Pancreas (tissue), 10 donors: ENCODE data around the gene OR7C2. TPM values are rescaled to one million over a fixed set of nuclear protein-coding genes. Genes with fewer than 3 reads are reported as not detected.

Experiments used
- ATAC-seq, 4 donors: fragments of 200-7000 bp; cut with Tn5 transposase; one replicate each; pipeline versions ENCODE4 v1.8.0 to v1.9.1; 2020; ENCODE audit warnings: mild to moderate bottlenecking in 4 of 4, moderate library complexity in 4 of 4
- DNase-seq, 6 donors: peaks; one replicate each; pipeline ENCODE4 v3.0.0-alpha.2; 2020
- FAIRE-seq: peaks from 2 replicates; lab custom pipeline; 2012; peaks lifted over from hg19 to GRCh38; lab: Jason Lieb, UNC
- H3K27ac ChIP-seq, 4 donors: fragments of 200-600 bp; sonication (generic); 1 replicate in 3 of 4; 2 replicates in 1 of 4; pipeline versions ENCODE4 v1.5.0 to v1.8.0; 2020
- H3K27me3 ChIP-seq, 4 donors: fragments of 200-600 bp; one replicate each; pipeline ENCODE4 v1.8.0; 2021
- H3K36me3 ChIP-seq, 3 donors: fragments of 200-600 bp; sonication (generic) in 1 of 3; one replicate each; pipeline versions ENCODE4 v1.5.0 to v1.8.0; 2020 to 2021
- H3K4me1 ChIP-seq, 3 donors: fragments of 200-600 bp; one replicate each; pipeline ENCODE4 v1.8.0; 2021
- H3K4me3 ChIP-seq, 4 donors: fragments of 200-600 bp; sonication (generic) in 2 of 4; one replicate each; pipeline versions ENCODE4 v1.5.0 to v1.8.0; 2020 to 2021
- H3K9me3 ChIP-seq, 4 donors: fragments of 200-600 bp; one replicate each; pipeline ENCODE4 v1.8.0; 2021
- WGBS, 2 donors: extraction: QIAGEN DNeasy Blood & Tissue Kit; methylation state at CpG; one replicate each; pipeline ENCODE4 v1.1.7; 2013; 5-methylcytosine and 5-hydroxymethylcytosine counted together
- intact Hi-C, 3 donors: fragments of 100-400 bp; cut with DNase I; formaldehyde crosslinking; loops; one replicate each; pipeline versions ENCODE4 v1.11.1 to v1.14.2; 2022
- polyA plus RNA-seq, 2 donors: library from polyadenylated mRNA; stranded (reverse); fragments of 200-250 nt; gene quantifications; one replicate each; pipeline ENCODE4 v1.2.3, GENCODE V29; 2013
- total RNA-seq, 6 donors: library from RNA; stranded (reverse); fragmentation: NEBNext Ultra II Directional in 4 of 6; extraction: Animal tissue kit (Norgen Biotek cat#: 25700) in 4 of 6; gene quantifications; one replicate each; pipeline versions ENCODE4 v1.2.1 to v1.2.4, GENCODE V29; 2021 to 2023
- TF ChIP-seq, protein P1 (sequence below), 4 donors: fragments of 200-600 bp; sonication (generic) in 3 of 4; IDR thresholded peaks; one replicate each; pipeline versions ENCODE4 v1.5.0 to v1.8.0; 2021; ENCODE audit warnings: antibody characterized with exemption in 4 of 4
- donor health status: healthy with polysubstance abuse.
- donor health status: DM: no; HTN: no; CAD: no; lungs with moderate emphysema.
- donor health status: DM: no; HTN: no; CAD: no.
- donor health status: control.
- donor health status: control.
- donor health status: Bipolar disorder and iron deficiency.
- donor health status: DM: yes; HTN: yes; CAD: no.
- donor health status: DM: no; HTN: no; CAD: no.
- donor health status: DM: no; HTN: no; CAD: no.
- donor health status: DM: yes; HTN: yes; CAD: no.

OR7C2 gene
- total and polyA plus RNA-seq, 8 donors = not detected

DNA sequence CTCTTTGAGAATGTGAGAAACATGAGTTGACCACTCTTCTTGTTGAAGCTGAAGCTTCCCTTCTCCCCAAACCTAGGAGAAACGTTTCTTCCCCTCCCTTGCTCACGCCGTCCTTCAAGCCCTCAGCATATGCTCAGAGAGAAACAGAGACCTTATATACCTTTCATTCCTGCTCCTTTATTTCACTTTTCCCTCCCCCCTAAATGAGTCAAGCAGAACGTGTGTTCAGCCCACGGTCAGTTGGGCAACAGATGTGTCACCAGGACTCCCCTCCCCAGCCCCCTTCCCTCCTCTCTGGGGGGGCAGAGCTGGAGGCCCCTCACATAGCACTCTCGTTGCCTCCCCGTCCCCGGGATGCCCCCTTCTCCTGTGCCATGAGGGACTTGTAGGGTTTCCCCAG lies 8.6 kb downstream of the OR7C2 start:
- DNase-seq (no peak), FAIRE-seq (no peak), ATAC-seq (no peak)
- no peak overlapping the region for H3K27ac ChIP-seq
- 55 to 68% methylated on average over 8 of the region's 8 CpGs for WGBS, 2 donors
- intact Hi-C loops = no loop called here
- TF ChIP-seq, protein P1, sequence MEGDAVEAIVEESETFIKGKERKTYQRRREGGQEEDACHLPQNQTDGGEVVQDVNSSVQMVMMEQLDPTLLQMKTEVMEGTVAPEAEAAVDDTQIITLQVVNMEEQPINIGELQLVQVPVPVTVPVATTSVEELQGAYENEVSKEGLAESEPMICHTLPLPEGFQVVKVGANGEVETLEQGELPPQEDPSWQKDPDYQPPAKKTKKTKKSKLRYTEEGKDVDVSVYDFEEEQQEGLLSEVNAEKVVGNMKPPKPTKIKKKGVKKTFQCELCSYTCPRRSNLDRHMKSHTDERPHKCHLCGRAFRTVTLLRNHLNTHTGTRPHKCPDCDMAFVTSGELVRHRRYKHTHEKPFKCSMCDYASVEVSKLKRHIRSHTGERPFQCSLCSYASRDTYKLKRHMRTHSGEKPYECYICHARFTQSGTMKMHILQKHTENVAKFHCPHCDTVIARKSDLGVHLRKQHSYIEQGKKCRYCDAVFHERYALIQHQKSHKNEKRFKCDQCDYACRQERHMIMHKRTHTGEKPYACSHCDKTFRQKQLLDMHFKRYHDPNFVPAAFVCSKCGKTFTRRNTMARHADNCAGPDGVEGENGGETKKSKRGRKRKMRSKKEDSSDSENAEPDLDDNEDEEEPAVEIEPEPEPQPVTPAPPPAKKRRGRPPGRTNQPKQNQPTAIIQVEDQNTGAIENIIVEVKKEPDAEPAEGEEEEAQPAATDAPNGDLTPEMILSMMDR (IDR thresholded peaks at IDR 0.05) = no peak
- no peaks in the 10 kb centered on the region for H3K36me3 ChIP-seq
- no peaks in the 10 kb centered on the region for H3K4me1 ChIP-seq
- no peaks in the 10 kb centered on the region for H3K27me3 ChIP-seq
- no peak overlapping the region for H3K4me3 ChIP-seq
- H3K9me3 ChIP-seq = no peaks in the 10 kb centered on the region

DNA sequence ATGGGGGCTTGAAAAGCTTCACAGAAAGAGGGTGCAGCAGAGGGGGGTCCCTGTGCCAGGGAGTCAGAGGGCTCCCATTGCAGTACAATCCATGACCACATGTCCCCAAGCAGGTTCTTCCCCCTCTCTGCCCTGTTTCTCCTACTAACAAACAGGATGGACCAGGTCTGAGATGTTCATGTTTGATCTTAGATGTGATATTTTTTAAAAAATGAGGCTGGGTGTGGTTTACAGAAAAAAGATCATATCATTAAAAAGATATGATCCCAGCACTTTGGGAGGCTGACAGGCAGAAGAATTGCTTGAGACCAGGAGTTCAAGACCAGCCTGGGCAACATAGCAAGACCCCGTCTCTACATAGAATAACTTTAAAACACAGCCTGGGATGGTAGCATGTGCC lies 9.1 kb downstream of the OR7C2 start:
- H3K36me3 ChIP-seq = no peaks in the 10 kb centered on the region
- no peak for ATAC-seq
- H3K27me3 ChIP-seq = no peaks in the 10 kb centered on the region
- no peaks in the 10 kb centered on the region for H3K9me3 ChIP-seq
- intact Hi-C loops = no loop called here
- no peak overlapping the region for H3K4me3 ChIP-seq
- TF ChIP-seq, protein P1 (IDR thresholded peaks at IDR 0.05) = no peak
- no peaks in the 10 kb centered on the region for H3K4me1 ChIP-seq
- H3K27ac ChIP-seq = no peak overlapping the region
- 74 to 92% methylated on average over 1 of the region's 1 CpG for WGBS, 2 donors
- no peak for DNase-seq
- no peak for FAIRE-seq

DNA sequence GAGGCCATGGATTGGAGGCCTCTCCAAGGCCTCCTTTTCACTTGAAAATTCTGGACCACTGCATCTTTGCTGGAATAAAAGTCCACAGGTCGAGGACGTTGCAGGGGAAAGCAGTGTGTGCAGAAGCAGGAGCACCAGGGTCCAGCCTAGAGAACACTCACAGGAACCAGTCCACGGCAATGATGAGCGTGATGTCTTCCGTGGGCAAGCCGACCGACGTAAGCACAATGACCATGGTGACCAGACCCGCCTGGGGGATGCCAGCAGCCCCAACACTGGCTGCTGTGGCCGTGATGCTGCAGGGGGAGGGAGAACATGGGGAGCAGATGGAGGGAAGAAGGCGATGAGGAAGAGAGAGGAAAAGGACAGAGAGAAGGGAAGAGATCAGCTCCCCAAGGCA lies 11.5 kb downstream of the OR7C2 start:
- no peak for ATAC-seq
- no peak for DNase-seq
- Histone ChIP-seq H3K27ac (no peak overlapping the region), H3K27me3 (no peaks in the 10 kb centered on the region), H3K4me1 (no peaks in the 10 kb centered on the region), H3K9me3 (no peaks in the 10 kb centered on the region), H3K36me3 (no peaks in the 10 kb centered on the region), H3K4me3 (no peak overlapping the region)
- intact Hi-C loops = no loop called here
- 68 to 76% methylated on average over 10 to 11 of the region's 11 CpGs for WGBS, 2 donors
- no peak for FAIRE-seq
- TF ChIP-seq, protein P1 (IDR thresholded peaks at IDR 0.05) = no peak

DNA sequence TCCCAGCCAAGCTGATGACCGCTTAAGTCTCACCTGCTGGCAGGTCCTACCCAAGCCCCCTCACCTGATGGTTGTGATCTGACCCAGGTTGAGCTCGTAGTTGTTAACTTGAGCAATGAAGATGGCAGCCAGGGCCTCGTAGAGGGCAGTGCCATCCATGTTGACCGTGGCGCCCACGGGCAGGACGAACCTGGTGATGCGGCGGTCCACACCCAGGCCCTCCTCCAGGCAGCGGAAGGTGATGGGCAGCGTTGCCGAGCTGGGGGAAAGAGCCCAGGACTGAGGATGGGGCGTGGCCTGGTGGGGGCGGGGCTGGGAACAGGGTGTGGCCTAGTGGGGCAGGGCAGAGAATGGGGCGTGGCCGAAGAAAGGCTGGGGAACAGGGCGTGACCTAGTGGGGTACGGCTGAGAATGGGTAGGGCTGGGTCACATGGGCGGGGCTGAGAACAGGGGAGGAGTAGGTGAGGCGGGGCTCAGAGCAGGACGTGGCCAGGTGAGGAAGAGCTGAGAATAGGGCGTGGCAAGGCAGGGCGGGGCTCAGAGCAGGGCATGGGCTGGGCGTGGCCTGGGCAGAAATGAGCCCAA lies 12.9 kb downstream of the OR7C2 start:
- FAIRE-seq (no peak), DNase-seq (peak in 3 of 6 donors; percentile 15 to 32 (median 25)), ATAC-seq (no peak)
- Histone ChIP-seq H3K27ac (no peak overlapping the region), H3K4me1 (no peaks in the 10 kb centered on the region), H3K9me3 (no peaks in the 10 kb centered on the region), H3K27me3 (no peaks in the 10 kb centered on the region), H3K36me3 (no peaks in the 10 kb centered on the region), H3K4me3 (no peak overlapping the region)
- TF ChIP-seq, protein P1 (IDR thresholded peaks at IDR 0.05) = no peak
- intact Hi-C loops = no loop called here
- 23% methylated on average over 24 of the region's 24 CpGs for WGBS, 2 donors

DNA sequence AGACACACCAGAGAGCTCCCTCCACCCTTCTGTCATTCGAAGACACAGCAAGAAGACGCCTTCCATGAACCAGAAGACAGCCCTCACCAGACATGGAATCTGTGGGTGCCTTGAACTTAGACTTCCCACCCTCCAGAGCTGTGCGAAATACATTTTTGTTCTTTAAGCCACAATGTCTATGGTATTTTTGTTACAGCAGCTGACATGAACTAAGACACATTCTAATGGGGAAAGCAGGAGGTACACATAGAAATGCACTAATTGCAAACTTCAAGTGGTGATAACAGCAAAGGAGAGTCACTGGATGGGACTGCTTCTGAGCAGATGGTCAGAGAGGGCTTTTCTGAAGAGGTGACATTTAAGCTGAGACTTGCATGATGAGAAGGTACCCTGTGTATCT lies 16.2 kb downstream of the OR7C2 start:
- FAIRE-seq (no peak), DNase-seq (no peak), ATAC-seq (no peak)
- H3K27me3 ChIP-seq = no peaks in the 10 kb centered on the region
- 65 to 82% methylated on average over 3 of the region's 3 CpGs for WGBS, 2 donors
- no peak overlapping the region for H3K27ac ChIP-seq
- intact Hi-C loops = no loop called here
- TF ChIP-seq, protein P1 (IDR thresholded peaks at IDR 0.05) = no peak
- no peak overlapping the region for H3K4me3 ChIP-seq
- H3K36me3 ChIP-seq = no peaks in the 10 kb centered on the region
- H3K4me1 ChIP-seq = no peaks in the 10 kb centered on the region
- no peaks in the 10 kb centered on the region for H3K9me3 ChIP-seq
